HG03521 (cell line): ENCODE data around the gene MYOM1.

Experiments
- ATAC-seq: cut with Tn5 transposase; IDR thresholded peaks from one replicate; pipeline ENCODE4 v1.9.1; 2021; ENCODE audit warnings: mild to moderate bottlenecking, moderate library complexity; ENCODE audit not compliant: unreplicated experiment

MYOM1 gene

GRCh38 chr18:3154214-3154613 lies 65.6 kb downstream of the MYOM1 start:
- ATAC-seq = no peak

GRCh38 chr18:3153107-3153704 lies 66.6 kb downstream of the MYOM1 start:
- ATAC-seq = peak; percentile 49

GRCh38 chr18:3152294-3152693 lies 67.5 kb downstream of the MYOM1 start:
- no peak for ATAC-seq

- ATAC-seq = no peak
These were observed 68.1 kb downstream of the MYOM1 start for GRCh38 chr18:3151399-3152264.

GRCh38 chr18:3150688-3151087 lies 69.1 kb downstream of the MYOM1 start:
- ATAC-seq = no peak

GRCh38 chr18:3150274-3150673 lies 69.5 kb downstream of the MYOM1 start:
- ATAC-seq = no peak

- no peak for ATAC-seq
These were observed 70.7 kb downstream of the MYOM1 start for GRCh38 chr18:3148930-3149535.

GRCh38 chr18:3147935-3148554 lies 71.7 kb downstream of the MYOM1 start:
- no peak for ATAC-seq

GRCh38 chr18:3140986-3141639 lies 78.7 kb downstream of the MYOM1 start:
- ATAC-seq = no peak

GRCh38 chr18:3140342-3140741 lies 79.4 kb downstream of the MYOM1 start:
- no peak for ATAC-seq

GRCh38 chr18:3139406-3139805 lies 80.4 kb downstream of the MYOM1 start:
- ATAC-seq = no peak

GRCh38 chr18:3138274-3138975 lies 81.3 kb downstream of the MYOM1 start:
- ATAC-seq = no peak

- no peak for ATAC-seq
These were observed 84.2 kb downstream of the MYOM1 start for GRCh38 chr18:3135536-3135935.

GRCh38 chr18:3132700-3133099 lies 87.1 kb downstream of the MYOM1 start:
- ATAC-seq = no peak

GRCh38 chr18:3130344-3130743 lies 89.4 kb downstream of the MYOM1 start:
- no peak for ATAC-seq

GRCh38 chr18:3129053-3129864 lies 90.5 kb downstream of the MYOM1 start:
- ATAC-seq = no peak

GRCh38 chr18:3126457-3127097 lies 93.2 kb downstream of the MYOM1 start:
- no peak for ATAC-seq

- no peak for ATAC-seq
These were observed 94.9 kb downstream of the MYOM1 start for GRCh38 chr18:3124822-3125221.

- no peak for ATAC-seq
These were observed 96.9 kb downstream of the MYOM1 start for GRCh38 chr18:3122851-3123250.
